Sigmoid colon (tissue), 7 donors: ENCODE data around the gene ARRDC1. TPM values are rescaled to one million over a fixed set of nuclear protein-coding genes. Genes with fewer than 3 reads are reported as not detected.
A peak's percentile ranks its signal among the peaks of the same experiment; 100 is the strongest.

Source experiments
- DNase-seq: peaks from one replicate; pipeline ENCODE4 v3.0.0-alpha.2; 2019
- H3K27ac ChIP-seq, 4 donors: fragments of 200-600 bp; sonication (generic); one replicate each; pipeline ENCODE4 v1.5.1; 2016 to 2019; ENCODE audit warnings: mild to moderate bottlenecking in 1 of 4
- H3K27me3 ChIP-seq, 3 donors: fragments of 200-600 bp; sonication (generic); one replicate each; pipeline ENCODE4 v1.5.1; 2019; ENCODE audit warnings: mild to moderate bottlenecking in 1 of 3
- H3K36me3 ChIP-seq, 4 donors: fragments of 200-600 bp; sonication (generic); one replicate each; pipeline ENCODE4 v1.5.1; 2016 to 2019
- H3K4me1 ChIP-seq, 4 donors: fragments of 200-600 bp; sonication (generic); one replicate each; pipeline ENCODE4 v1.5.1; 2017 to 2019
- H3K4me3 ChIP-seq, 4 donors: fragments of 200-600 bp; sonication (generic); one replicate each; pipeline ENCODE4 v1.5.1; 2017 to 2019; ENCODE audit warnings: mild to moderate bottlenecking in 2 of 4, moderate library complexity in 1 of 4
- H3K9me3 ChIP-seq, 4 donors: fragments of 200-600 bp in 3 of 4; sonication (generic) in 3 of 4; one replicate each; pipeline versions ENCODE4 v1.5.1 to v1.6.1; 2013 to 2019
- EP300 ChIP-seq, 4 donors: sonication (generic); formaldehyde crosslinking; IDR thresholded peaks; one replicate each; pipeline ENCODE4 v1.6.1; 2017; ENCODE audit warnings: antibody characterized with exemption in 4 of 4
- POLR2A ChIP-seq, 2 donors: fragments of 450-650 bp; IDR thresholded peaks; one replicate each; pipeline ENCODE4 v1.6.1; 2016; ENCODE audit warnings: antibody characterized with exemption in 2 of 2, mild to moderate bottlenecking in 2 of 2, moderate library complexity in 2 of 2
- POLR2AphosphoS5 ChIP-seq, 4 donors: sonication (generic); formaldehyde crosslinking; IDR thresholded peaks; one replicate each; pipeline ENCODE4 v1.6.1; 2017; ENCODE audit warnings: antibody characterized with exemption in 4 of 4
- WGBS, 2 donors: extraction: QIAGEN DNeasy Blood & Tissue Kit; methylation state at CpG; one replicate each; pipeline ENCODE4 v1.1.7; 2013; 5-methylcytosine and 5-hydroxymethylcytosine counted together
- intact Hi-C: fragments of 100-400 bp; cut with DNase I; formaldehyde crosslinking; loops from one replicate; pipeline ENCODE4 v1.15.1; 2023
- polyA plus RNA-seq, 3 donors: library from polyadenylated mRNA; stranded (reverse); fragments of 200-250 nt; gene quantifications; one replicate each; pipeline ENCODE4 v1.2.3, GENCODE V29; 2013
- total RNA-seq, 4 donors: library from RNA; depleted of rRNA; stranded (reverse); fragments of >200 nt; gene quantifications; one replicate each; pipeline ENCODE4 v1.1.0, GENCODE V29; 2016
- TF ChIP-seq, protein P1 (sequence below), 4 experiments: fragments of 450-650 bp in 3 of 4; fragments of 200-600 bp in 1 of 4; IDR thresholded peaks; one replicate each; pipeline ENCODE4 v1.5.1; 2016 to 2019; ENCODE audit warnings: antibody characterized with exemption in 4 of 4, mild to moderate bottlenecking in 3 of 4, moderate library complexity in 2 of 4
- donor health status: healthy with polysubstance abuse.
- donor health status: Bipolar disorder and iron deficiency.
- donor health status: healthy.

Gene ARRDC1
- total and polyA plus RNA-seq, 7 donors = 12.5 to 131 (median 26.3) TPM

DNA sequence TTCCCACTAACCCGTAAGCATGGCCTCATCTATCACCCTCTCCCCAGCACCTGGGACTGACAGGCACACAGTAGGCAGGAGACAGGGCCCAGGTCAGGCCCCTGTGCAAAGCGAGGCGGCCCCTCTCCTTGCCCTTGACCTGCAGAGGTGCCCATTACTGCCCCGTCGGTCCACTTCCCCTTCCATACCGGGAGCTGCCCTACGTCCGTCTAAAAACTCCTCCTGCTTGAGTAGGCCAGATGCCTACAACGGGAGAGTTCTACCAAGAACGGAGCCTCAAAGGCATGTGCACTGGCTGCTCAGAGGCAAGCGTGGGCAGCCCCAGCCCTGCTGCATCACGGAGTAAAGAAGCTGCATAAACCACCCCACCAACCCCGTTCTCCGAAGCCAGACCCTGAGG, 22.1 kb upstream of the ARRDC1 start:
- Histone ChIP-seq H3K9me3 (no peaks in the 10 kb centered on the region), H3K27ac (no peak overlapping the region), H3K4me3 (no peak overlapping the region), H3K36me3 (peaks cover 5 to 65% (median 25%) of the 10 kb centered on the region in 4 donors), H3K4me1 (peaks cover 0 to 18% (median 10%) of the 10 kb centered on the region in 4 donors), H3K27me3 (no peaks in the 10 kb centered on the region)
- WGBS, 2 donors = 90 to 91% methylated on average over 14 of the region's 14 CpGs
- TF ChIP-seq, protein P1, sequence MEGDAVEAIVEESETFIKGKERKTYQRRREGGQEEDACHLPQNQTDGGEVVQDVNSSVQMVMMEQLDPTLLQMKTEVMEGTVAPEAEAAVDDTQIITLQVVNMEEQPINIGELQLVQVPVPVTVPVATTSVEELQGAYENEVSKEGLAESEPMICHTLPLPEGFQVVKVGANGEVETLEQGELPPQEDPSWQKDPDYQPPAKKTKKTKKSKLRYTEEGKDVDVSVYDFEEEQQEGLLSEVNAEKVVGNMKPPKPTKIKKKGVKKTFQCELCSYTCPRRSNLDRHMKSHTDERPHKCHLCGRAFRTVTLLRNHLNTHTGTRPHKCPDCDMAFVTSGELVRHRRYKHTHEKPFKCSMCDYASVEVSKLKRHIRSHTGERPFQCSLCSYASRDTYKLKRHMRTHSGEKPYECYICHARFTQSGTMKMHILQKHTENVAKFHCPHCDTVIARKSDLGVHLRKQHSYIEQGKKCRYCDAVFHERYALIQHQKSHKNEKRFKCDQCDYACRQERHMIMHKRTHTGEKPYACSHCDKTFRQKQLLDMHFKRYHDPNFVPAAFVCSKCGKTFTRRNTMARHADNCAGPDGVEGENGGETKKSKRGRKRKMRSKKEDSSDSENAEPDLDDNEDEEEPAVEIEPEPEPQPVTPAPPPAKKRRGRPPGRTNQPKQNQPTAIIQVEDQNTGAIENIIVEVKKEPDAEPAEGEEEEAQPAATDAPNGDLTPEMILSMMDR (IDR thresholded peaks at IDR 0.05) = no peak
- no peak for TF ChIP-seq POLR2AphosphoS5 (IDR thresholded peaks at IDR 0.05)
- DNase-seq = no peak
- intact Hi-C loops = no loop called here

DNA sequence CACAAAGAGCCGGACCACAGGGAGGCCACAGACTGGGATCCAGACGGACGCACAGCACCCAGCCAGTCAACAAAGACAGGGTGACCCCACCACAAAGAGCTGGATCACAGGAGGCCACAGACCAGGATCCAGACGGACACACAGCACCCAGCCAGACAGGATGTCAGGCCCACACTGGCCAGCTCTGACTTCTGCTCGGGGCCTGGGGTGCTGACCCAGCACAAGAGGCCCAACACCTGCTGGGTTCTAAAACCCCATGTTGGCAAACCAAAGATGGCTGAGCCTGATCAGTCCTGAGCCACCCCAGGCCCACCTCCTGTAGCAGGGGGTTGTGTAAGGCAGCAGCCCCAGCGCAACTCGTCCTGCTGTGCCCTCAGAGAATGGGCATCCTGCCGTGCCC, 21.5 kb upstream of the ARRDC1 start:
- TF ChIP-seq, protein P1 (IDR thresholded peaks at IDR 0.05) = no peak
- TF ChIP-seq EP300 (IDR thresholded peaks at IDR 0.05) = no peak
- no peak for TF ChIP-seq POLR2A (IDR thresholded peaks at IDR 0.05)
- no peak for TF ChIP-seq POLR2AphosphoS5 (IDR thresholded peaks at IDR 0.05)
- H3K9me3 ChIP-seq = no peaks in the 10 kb centered on the region
- 89 to 92% methylated on average over 8 of the region's 8 CpGs for WGBS, 2 donors
- H3K36me3 ChIP-seq = peaks cover 5 to 66% (median 25%) of the 10 kb centered on the region in 4 donors
- no peak for DNase-seq
- H3K27ac ChIP-seq = no peak overlapping the region
- peaks cover 0 to 20% (median 14%) of the 10 kb centered on the region in 4 donors for H3K4me1 ChIP-seq
- intact Hi-C loops = no loop called here
- H3K4me3 ChIP-seq = no peak overlapping the region
- H3K27me3 ChIP-seq = no peaks in the 10 kb centered on the region

GRCh38 chr9:137586854-137587253, 18.6 kb upstream of the ARRDC1 start:
- intact Hi-C loops = no loop called here
- Histone ChIP-seq H3K4me1 (peaks cover 0 to 27% (median 22%) of the 10 kb centered on the region in 4 donors), H3K36me3 (peaks cover 5 to 62% (median 25%) of the 10 kb centered on the region in 4 donors), H3K9me3 (no peaks in the 10 kb centered on the region), H3K27me3 (no peaks in the 10 kb centered on the region), H3K27ac (no peak overlapping the region), H3K4me3 (no peak overlapping the region)
- 92 to 95% methylated on average over 14 of the region's 14 CpGs for WGBS, 2 donors
- TF ChIP-seq POLR2AphosphoS5 (IDR thresholded peaks at IDR 0.05) (no peak), POLR2A (IDR thresholded peaks at IDR 0.05) (no peak), EP300 (IDR thresholded peaks at IDR 0.05) (no peak)
- TF ChIP-seq, protein P1 (IDR thresholded peaks at IDR 0.05) = no peak
- no peak for DNase-seq

DNA sequence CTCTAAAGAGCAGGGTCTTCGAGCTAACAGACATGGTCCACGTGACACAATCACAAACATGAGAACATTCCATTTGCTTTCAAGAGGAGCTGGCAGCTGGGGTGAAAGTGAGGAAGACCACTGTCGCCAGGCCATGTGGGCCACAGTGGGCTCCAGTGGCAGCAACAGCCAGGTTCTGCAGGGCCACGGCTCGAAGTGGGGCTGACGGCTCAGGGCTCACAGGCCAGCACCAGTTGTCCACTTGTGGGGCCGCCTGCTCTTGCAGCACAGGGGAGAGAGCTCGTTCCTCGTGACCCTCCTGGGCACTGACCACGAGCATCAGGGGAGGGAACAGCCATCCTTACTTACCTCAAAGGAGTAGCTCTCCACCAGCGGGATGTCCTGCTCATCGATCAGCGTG, 17.2 kb upstream of the ARRDC1 start:
- Histone ChIP-seq H3K36me3 (peaks cover 5 to 48% (median 25%) of the 10 kb centered on the region in 4 donors), H3K4me1 (peaks cover 0 to 27% (median 22%) of the 10 kb centered on the region in 4 donors), H3K4me3 (no peak overlapping the region), H3K27ac (no peak overlapping the region), H3K9me3 (no peaks in the 10 kb centered on the region), H3K27me3 (no peaks in the 10 kb centered on the region)
- no peak for TF ChIP-seq POLR2A (IDR thresholded peaks at IDR 0.05)
- no peak for TF ChIP-seq EP300 (IDR thresholded peaks at IDR 0.05)
- no peak for TF ChIP-seq POLR2AphosphoS5 (IDR thresholded peaks at IDR 0.05)
- TF ChIP-seq, protein P1 (IDR thresholded peaks at IDR 0.05) = no peak
- DNase-seq = no peak
- intact Hi-C loops = no loop called here
- 91 to 93% methylated on average over 13 of the region's 13 CpGs for WGBS, 2 donors

DNA sequence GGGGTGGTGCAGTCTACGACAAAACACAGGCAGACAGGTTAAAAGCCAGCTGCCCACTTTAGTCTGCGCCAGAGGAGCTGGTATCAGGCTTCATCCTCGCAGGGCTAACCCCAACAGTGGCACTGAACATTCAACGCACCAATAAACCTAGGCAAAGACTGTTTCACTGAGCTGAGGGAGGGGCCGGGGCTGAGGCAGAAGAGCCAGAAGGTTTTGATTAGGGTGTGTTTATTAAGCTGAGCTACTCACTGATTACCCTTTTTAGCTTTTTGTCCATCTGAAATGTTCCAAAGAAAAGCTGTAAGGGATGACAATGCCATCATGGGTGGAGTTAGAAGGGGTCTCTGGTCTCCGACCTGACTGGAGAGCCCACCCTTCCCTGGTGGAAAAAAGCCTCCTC, 16.6 kb upstream of the ARRDC1 start:
- H3K27me3 ChIP-seq = no peaks in the 10 kb centered on the region
- peaks cover 5 to 42% (median 23%) of the 10 kb centered on the region in 4 donors for H3K36me3 ChIP-seq
- peak overlapping the region in 2 of 4 donors; percentile 64 to 84 for H3K4me3 ChIP-seq
- H3K4me1 ChIP-seq = peaks cover 0 to 27% (median 22%) of the 10 kb centered on the region in 4 donors
- TF ChIP-seq, protein P1 (IDR thresholded peaks at IDR 0.05) = no peak
- TF ChIP-seq POLR2A (IDR thresholded peaks at IDR 0.05) = no peak
- no peak for TF ChIP-seq POLR2AphosphoS5 (IDR thresholded peaks at IDR 0.05)
- TF ChIP-seq EP300 (IDR thresholded peaks at IDR 0.05) = no peak
- no peak for DNase-seq
- H3K9me3 ChIP-seq = no peaks in the 10 kb centered on the region
- no peak overlapping the region for H3K27ac ChIP-seq
- 87 to 92% methylated on average over 6 of the region's 6 CpGs for WGBS, 2 donors
- intact Hi-C loops = no loop called here
